ENCODE measurements around the gene DCTN4. TPM values are rescaled to one million over a fixed set of nuclear protein-coding genes. Genes with fewer than 3 reads are reported as not detected.

Gene DCTN4
- total RNA-seq, 1 experiment from 2014 or later, result 41.2 TPM

- DNase-seq (ENCODE audit: low read depth), result no peak
Observed at GRCh38 chr5:150740992-150741391, 17.8 kb downstream of the DCTN4 start.

- no peak for DNase-seq (ENCODE audit: low read depth)
Observed at GRCh38 chr5:150738862-150739261, 20.0 kb downstream of the DCTN4 start.

- peak; percentile 6 for DNase-seq (ENCODE audit: low read depth)
Observed at GRCh38 chr5:150734579-150735384, 24.0 kb downstream of the DCTN4 start.

- no peak for DNase-seq (ENCODE audit: low read depth)
Observed at GRCh38 chr5:150731669-150732242, 27.1 kb downstream of the DCTN4 start.

- DNase-seq (ENCODE audit: low read depth), result no peak
Observed at GRCh38 chr5:150729859-150730258, 29.0 kb downstream of the DCTN4 start.

- no peak for DNase-seq (ENCODE audit: low read depth)
Observed at GRCh38 chr5:150723845-150724244, 35.0 kb downstream of the DCTN4 start.

- peak; percentile 6 for DNase-seq (ENCODE audit: low read depth)
Observed at GRCh38 chr5:150710165-150710564, 48.7 kb downstream of the DCTN4 start.

- DNase-seq (ENCODE audit: low read depth), result no peak
Observed at GRCh38 chr5:150706776-150707390, 51.9 kb downstream of the DCTN4 start.

- DNase-seq (ENCODE audit: low read depth), result no peak
Observed at GRCh38 chr5:150703762-150704161, 55.1 kb downstream of the DCTN4 start.

GRCh38 chr5:150700594-150701377 lies 58.0 kb downstream of the DCTN4 start, which contains the start of gene RBM22:
Gene RBM22 (minus strand): TSS chr5:150701062. CDS start chr5:150700985, 77 bp downstream.
- peak; percentile 86 for DNase-seq (ENCODE audit: low read depth)

- no peak for DNase-seq (ENCODE audit: low read depth)
Observed at GRCh38 chr5:150700246-150700593, 58.6 kb downstream of the DCTN4 start.

GRCh38 chr5:150694612-150695011 lies 64.2 kb downstream of the DCTN4 start:
- DNase-seq (ENCODE audit: low read depth), result peak; percentile 24

GRCh38 chr5:150692276-150692675 lies 66.5 kb downstream of the DCTN4 start:
- DNase-seq (ENCODE audit: low read depth), result no peak

- DNase-seq (ENCODE audit: low read depth), result no peak
Observed at GRCh38 chr5:150690760-150691159, 68.1 kb downstream of the DCTN4 start.

- no peak for DNase-seq (ENCODE audit: low read depth)
Observed at GRCh38 chr5:150689120-150689519, 69.7 kb downstream of the DCTN4 start.

GRCh38 chr5:150676578-150676977 lies 82.2 kb downstream of the DCTN4 start:
- no peak for DNase-seq (ENCODE audit: low read depth)

- DNase-seq (ENCODE audit: low read depth), result no peak
Observed at GRCh38 chr5:150675069-150675468, 83.7 kb downstream of the DCTN4 start.

- no peak for DNase-seq (ENCODE audit: low read depth)
Observed at GRCh38 chr5:150674341-150674821, 84.4 kb downstream of the DCTN4 start.

- DNase-seq (ENCODE audit: low read depth), result no peak
Observed at GRCh38 chr5:150672884-150673275, 85.9 kb downstream of the DCTN4 start.

- DNase-seq (ENCODE audit: low read depth), result peak; percentile 33
Observed at GRCh38 chr5:150672237-150672883, 86.5 kb downstream of the DCTN4 start.

GRCh38 chr5:150671509-150672236 lies 87.1 kb downstream of the DCTN4 start:
- DNase-seq (ENCODE audit: low read depth), result no peak
